Measurements from ENCODE around the gene CREB3L2. TPM values are rescaled to one million over a fixed set of nuclear protein-coding genes. Genes with fewer than 3 reads are reported as not detected.
A peak's percentile ranks its signal among the peaks of the same experiment; 100 is the strongest.

Gene CREB3L2
- total and polyA plus RNA-seq, 2 experiments from 2014 or later, result 37.6 to 38.3 TPM

DNA sequence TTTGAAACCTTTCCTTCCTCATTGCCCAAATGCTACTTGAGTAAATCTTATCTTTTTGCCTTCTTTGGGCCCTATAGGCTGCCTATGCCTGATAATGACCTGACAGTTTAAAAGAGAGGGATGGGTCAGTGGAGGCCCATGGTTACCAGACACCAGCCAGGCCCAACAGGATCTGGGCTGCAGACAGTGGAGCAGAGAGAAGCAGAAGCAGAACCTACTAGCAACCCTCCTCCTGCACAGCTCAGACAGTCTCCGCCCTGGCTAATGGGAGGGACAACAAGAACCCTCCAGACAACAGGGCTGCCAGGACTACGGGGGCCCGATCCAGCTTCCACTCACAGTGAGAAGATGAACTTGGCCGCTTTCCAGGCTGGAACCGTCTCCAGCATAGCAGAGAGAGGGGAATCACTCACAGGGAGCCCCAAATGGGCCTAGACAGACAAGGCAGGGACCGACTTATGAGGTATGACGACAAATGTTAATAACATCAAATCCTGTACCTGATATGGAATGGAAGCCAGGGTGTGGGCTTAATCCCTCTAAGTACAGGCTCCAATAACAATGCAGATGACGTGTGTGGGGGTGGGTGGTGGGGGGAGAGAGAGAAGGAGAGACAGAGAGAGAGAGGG, 123.4 kb downstream of the CREB3L2 start:
- H3K4me2 ChIP-seq, result no peak overlapping the region
- H3K9me3 ChIP-seq (ENCODE audit: low read depth), result no peaks in the 10 kb centered on the region
- 68% methylated on average over 8 of the region's 8 CpGs for WGBS (ENCODE audit: low lambda C conversion rate, missing lambda C conversion rate)
- H3K4me1 ChIP-seq (ENCODE audit: insufficient read depth), result no peaks in the 10 kb centered on the region
- no peak overlapping the region for H3K4me3 ChIP-seq
- H4K20me1 ChIP-seq (ENCODE audit: insufficient read depth, poor library complexity, severe bottlenecking), result no peaks in the 10 kb centered on the region
- no peaks in the 10 kb centered on the region for H3K36me3 ChIP-seq (replicated peaks; ENCODE audit: insufficient read depth, low read depth)
- no peak for TF ChIP-seq EZH2phosphoT487 (IDR thresholded peaks at IDR 0.05; ENCODE audit: low read depth, severe bottlenecking, unreplicated experiment)
- no peak for TF ChIP-seq CTCF (IDR thresholded peaks at IDR 0.05; ENCODE audit: poor library complexity)
- no peak for TF ChIP-seq EZH2 (IDR thresholded peaks at IDR 0.05; ENCODE audit: borderline replicate concordance)
- H3K27ac ChIP-seq, result peak overlapping the region; percentile 51
- no peaks in the 10 kb centered on the region for H3K79me2 ChIP-seq
- peak; percentile 63 for DNase-seq (ENCODE audit: low spot score)
- H2AFZ ChIP-seq, result no peak overlapping the region
- no peaks in the 10 kb centered on the region for H3K27me3 ChIP-seq
- H3K9me2 ChIP-seq (replicated peaks; ENCODE audit: insufficient read depth), result no peaks in the 10 kb centered on the region

DNA sequence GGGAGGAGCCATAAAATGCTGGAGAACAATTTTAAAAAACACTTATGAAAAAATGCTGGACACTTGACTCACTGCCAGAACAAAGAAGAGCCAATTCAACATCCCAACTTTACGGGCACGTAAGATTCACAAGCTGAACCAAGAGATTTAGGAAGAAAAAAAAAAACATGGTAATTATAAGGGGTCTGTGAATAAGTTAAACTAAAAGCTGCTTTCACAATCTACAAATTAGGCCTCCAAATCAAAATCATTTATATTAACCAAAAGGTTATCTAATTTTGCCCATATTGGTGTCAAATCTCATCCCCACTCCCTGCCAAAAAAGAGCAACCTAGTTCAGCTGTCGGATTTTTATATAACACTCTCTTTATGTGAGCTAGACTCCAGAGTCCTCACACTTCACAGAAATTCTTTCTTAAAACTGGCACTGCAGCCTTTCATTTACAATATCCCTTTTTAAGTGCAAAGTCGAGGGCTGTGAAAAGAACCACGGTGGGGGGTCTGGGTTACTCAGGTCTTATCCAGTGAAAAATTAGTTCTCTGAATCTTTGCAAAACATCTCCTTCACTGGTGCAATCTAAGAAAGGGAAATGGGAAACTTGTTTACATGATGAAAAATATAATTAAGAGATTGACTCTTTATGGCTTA, 124.7 kb downstream of the CREB3L2 start:
- no peak overlapping the region for H3K27ac ChIP-seq
- no peaks in the 10 kb centered on the region for H3K9me3 ChIP-seq (ENCODE audit: low read depth)
- H4K20me1 ChIP-seq (ENCODE audit: insufficient read depth, poor library complexity, severe bottlenecking), result no peaks in the 10 kb centered on the region
- H3K79me2 ChIP-seq, result no peaks in the 10 kb centered on the region
- no peak overlapping the region for H2AFZ ChIP-seq
- no peak overlapping the region for H3K4me3 ChIP-seq
- H3K27me3 ChIP-seq, result no peaks in the 10 kb centered on the region
- WGBS (ENCODE audit: low lambda C conversion rate, missing lambda C conversion rate), result 76% methylated on average over 5 of the region's 5 CpGs
- TF ChIP-seq EZH2phosphoT487 (IDR thresholded peaks at IDR 0.05; ENCODE audit: low read depth, severe bottlenecking, unreplicated experiment), result no peak
- no peak for TF ChIP-seq EZH2 (IDR thresholded peaks at IDR 0.05; ENCODE audit: borderline replicate concordance)
- no peak for TF ChIP-seq CTCF (IDR thresholded peaks at IDR 0.05; ENCODE audit: poor library complexity)
- no peak for DNase-seq (ENCODE audit: low spot score)
- no peak overlapping the region for H3K4me2 ChIP-seq
- H3K36me3 ChIP-seq (replicated peaks; ENCODE audit: insufficient read depth, low read depth), result no peaks in the 10 kb centered on the region
- no peaks in the 10 kb centered on the region for H3K4me1 ChIP-seq (ENCODE audit: insufficient read depth)
- H3K9me2 ChIP-seq (replicated peaks; ENCODE audit: insufficient read depth), result no peaks in the 10 kb centered on the region

GRCh38 chr7:137875746-137876145, 126.1 kb downstream of the CREB3L2 start:
- H3K4me3 ChIP-seq, result no peak overlapping the region

More at GRCh38 chr7:137875746-137876145, 126.1 kb downstream of the CREB3L2 start:
- no peaks in the 10 kb centered on the region for H3K36me3 ChIP-seq (replicated peaks; ENCODE audit: insufficient read depth, low read depth)
- H4K20me1 ChIP-seq (ENCODE audit: insufficient read depth, poor library complexity, severe bottlenecking), result no peaks in the 10 kb centered on the region
- no peaks in the 10 kb centered on the region for H3K9me3 ChIP-seq (ENCODE audit: low read depth)
- H3K79me2 ChIP-seq, result no peaks in the 10 kb centered on the region
- TF ChIP-seq EZH2 (IDR thresholded peaks at IDR 0.05; ENCODE audit: borderline replicate concordance) (no peak), EZH2phosphoT487 (IDR thresholded peaks at IDR 0.05; ENCODE audit: low read depth, severe bottlenecking, unreplicated experiment) (no peak), CTCF (IDR thresholded peaks at IDR 0.05; ENCODE audit: poor library complexity) (no peak)
- no peaks in the 10 kb centered on the region for H3K27me3 ChIP-seq
- H3K4me1 ChIP-seq (ENCODE audit: insufficient read depth), result no peaks in the 10 kb centered on the region
- DNase-seq (ENCODE audit: low spot score), result no peak
- WGBS (ENCODE audit: low lambda C conversion rate, missing lambda C conversion rate), result 97% methylated on average over 4 of the region's 4 CpGs
- no peak overlapping the region for H2AFZ ChIP-seq
- H3K27ac ChIP-seq, result no peak overlapping the region
- no peak overlapping the region for H3K4me2 ChIP-seq
- no peaks in the 10 kb centered on the region for H3K9me2 ChIP-seq (replicated peaks; ENCODE audit: insufficient read depth)

All from hepatocyte (in vitro differentiated cells).